ENCODE data around the gene RNMT.
A peak's percentile ranks its signal among the peaks of the same experiment; 100 is the strongest.
"Not testable (repeated sequence)": the region's sequence is repeated elsewhere in the genome, so short reads cannot be mapped to it uniquely, and the experiment has no call there.

The RNMT gene

DNA sequence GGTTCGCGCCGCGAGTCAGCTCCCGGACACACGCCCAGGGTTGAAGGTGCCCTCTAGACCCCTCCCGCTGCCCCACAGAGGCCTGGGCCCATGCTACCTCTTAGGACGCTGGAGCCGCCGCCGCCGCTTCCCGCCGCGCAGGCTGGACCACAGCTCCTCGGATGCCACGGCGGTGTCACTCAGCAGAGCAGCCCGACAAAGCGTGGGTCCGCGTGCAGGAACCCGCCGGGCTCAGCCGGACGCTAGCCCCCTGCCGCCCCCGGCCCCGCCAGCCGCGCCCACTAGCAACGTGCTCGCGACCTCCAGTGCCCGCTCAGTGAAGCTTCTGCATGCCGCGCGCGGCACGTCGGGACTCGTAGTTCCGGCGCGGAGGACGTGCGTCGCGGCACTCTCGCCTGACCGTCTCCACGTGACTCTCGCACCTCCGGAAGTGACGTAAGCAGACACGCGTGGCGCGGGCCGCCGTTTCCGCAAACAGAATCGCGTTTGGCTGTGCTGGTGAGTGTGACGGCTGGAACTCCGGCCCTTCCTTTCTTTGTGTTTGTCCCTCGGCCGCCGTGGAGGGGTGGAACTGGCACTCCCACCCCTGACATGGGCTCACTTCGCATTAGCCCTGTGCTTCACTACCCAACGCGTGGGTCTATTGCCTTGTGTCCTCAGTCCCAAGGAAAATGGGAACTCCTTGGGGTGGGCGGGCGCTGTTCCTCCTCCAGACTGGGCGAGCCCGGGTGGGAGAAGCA lies at the start of gene RNMT, which contains the start of gene FAM210A:
RNMT (plus strand) TSS at position 442 of the 740 bp plus-strand sequence. CDS start 4,845 bp downstream, outside the sequence.
FAM210A (minus strand) TSS at position 327 of the 740 bp plus-strand sequence. CDS start 44,481 bp downstream, outside the sequence.
- DNase-seq, result peak; percentile 94 to 95

DNA sequence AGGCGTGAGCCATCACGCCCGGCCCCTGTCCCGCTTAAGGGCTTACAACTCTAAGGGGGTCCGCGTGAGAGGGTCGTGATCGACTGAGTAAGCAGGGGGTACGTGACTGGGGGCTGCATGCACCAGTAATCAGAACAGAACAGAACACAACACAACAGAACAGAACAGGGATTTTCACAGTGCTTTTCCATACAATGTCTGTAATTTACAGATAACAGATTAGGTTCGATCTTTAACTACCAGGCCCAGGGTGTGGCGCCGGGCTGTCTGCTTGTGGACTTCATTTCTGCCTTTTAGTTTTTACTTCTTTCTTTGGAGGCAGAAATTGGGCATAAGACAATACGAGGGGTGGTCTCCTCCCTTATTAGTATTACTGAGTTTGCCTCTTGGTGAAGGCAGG lies 49.1 kb upstream of the RNMT start:
- DNase-seq, result not testable (repeated sequence)

DNA sequence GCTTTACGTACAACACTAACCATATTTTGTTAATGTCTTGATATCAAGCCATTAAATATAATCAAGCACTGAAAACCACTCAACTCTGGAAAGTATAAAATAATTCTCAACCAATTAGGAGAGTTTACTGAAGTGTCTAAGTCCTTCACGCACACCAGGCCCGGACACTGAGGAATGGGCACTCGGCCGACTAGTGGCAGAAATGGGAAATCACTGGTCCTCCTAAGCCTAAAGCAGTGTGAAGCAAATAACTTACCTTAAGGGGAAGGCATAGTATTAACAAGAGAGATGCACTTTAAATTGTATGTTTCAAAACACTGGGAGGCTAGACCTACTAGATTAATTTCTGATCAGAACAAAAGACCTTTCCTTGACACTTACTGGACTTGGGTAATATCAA lies 45.9 kb upstream of the RNMT start:
- DNase-seq, result no peak

DNA sequence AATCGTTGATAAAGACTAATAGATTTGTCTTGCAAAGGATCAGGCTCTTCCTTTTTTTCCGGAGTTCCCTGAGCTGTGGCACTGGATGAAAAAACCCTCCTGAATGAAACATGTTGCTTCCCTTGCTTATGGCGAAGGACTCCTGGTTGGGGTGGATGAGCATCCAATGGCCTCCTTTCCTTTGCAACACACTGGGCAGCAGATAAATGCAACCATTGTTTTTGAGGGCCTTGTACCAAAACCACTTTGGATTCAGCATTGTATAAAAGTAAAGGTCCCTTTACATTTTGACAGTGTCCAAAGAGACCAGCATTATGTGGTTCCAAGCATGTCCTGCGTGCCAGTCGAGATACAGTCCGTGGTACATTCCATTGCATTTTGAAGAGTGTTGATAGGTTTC lies 44.8 kb upstream of the RNMT start:
- DNase-seq, result no peak

DNA sequence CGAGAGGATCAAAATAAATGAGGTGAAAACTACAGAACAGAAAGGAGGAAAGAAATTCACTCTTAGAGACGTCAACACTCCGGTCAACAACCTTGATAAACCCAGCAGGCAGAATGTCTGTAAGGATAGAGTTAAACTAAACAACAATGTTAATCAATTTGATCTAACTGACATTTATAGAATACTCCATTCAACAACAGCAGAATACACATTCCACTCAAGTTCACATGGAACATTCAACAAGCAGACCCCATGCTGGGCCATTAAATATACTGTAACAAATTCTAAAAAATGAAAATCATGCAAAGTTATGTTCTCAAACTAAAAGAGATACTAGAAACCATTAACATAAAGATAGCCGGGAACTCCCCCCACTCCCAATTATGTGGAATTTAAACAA lies 41.9 kb upstream of the RNMT start:
- no peak for DNase-seq

DNA sequence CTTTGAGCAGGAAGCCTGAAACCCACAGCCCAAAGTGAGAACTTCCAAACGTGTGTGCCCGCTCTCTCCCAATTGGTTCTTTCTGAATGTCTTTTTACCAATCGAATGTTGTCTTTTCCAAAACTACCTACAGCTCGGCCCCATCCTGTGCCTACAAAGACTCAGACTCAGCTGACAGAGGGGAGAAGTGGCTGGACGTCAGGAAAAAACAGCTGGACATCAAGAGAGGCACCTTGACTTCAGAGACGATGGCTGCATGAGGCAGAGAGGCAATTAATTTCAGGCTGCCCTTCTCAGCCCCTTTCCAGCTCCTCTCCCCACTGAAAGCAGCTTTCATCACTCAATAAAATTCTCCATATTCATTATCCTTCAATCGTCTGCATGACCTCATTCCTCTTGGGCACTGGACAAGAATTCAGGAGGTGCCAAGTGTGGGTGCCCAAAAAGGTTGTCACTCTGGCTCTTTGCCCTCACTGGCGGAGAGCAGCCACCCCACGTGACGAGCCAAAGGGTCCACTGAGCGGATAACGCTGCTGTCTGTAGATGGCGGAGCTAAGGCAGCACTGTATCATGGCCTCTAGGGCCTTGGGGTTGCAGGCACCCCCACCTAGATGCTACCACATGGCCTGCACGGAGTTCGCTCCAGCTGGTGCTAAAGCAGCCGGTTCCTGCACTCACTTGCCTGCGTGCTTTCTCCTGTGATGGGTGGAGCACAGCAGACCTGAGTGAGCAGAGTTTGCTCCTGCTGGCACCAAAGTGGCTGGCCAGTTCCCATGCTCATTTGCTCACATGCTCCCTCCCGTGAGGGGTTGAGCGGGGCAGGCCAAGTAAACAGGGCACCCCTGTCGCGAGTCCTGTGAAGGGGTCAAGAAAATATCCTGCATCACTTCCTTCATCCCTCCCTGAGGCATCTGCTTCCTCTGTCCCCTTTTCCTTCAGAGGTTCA lies 38.0 kb upstream of the RNMT start:
- no peak for DNase-seq

DNA sequence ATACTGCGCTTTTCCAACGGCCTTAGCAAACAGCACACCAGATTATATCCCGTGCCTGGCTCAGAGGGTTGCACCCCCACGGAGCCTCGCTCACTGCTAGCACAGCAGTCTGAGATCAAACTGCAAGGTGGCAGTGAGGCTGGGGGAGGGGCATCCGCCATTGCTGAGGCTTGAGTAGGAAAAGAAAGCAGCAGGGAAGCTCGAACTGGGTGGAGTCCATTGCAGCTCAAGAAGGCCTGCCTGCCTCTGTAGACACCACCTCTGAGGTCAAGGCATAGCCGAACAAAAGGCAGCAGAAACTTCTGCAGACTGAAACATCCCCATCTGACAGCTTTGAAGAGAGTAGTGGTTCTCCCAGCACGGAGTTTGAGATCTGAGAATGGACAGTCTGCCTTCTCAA lies 36.4 kb upstream of the RNMT start:
- not testable (repeated sequence) for DNase-seq

DNA sequence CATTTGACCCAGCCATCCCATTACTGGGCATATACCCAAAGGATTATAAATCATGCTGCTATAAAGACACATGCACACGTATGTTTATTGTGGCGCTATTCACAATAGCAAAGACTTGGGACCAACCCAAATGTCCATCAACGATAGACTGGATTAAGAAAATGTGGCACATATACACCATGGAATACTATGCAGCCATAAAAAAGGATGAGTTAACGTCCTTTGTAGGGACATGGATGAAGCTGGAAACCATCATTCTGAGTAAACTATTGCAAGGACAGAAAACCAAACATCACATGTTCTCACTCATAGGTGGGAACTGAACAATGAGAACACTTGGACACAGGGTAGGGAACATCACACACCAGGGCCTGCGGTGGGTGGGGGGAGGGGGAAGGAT lies 31.1 kb upstream of the RNMT start:
- DNase-seq, result not testable (repeated sequence)

DNA sequence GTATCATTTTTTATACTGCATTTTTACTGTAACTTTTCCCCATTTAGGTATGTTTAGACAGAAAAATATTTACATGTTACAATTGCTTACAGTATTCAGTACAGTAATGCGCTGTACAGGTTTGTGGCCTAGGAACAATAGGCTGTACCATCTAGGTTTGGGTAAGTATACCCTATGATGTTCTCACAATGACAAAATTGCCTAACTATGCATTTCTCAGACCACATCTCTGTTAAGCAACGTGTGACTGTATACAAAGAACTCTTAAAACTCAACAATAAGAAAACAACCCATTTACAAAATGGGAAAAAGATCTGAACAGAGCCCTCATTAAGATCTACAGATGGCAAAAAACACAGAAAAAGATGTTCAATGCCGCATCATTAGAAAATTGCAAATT lies 29.5 kb upstream of the RNMT start:
- no peak for DNase-seq

DNA sequence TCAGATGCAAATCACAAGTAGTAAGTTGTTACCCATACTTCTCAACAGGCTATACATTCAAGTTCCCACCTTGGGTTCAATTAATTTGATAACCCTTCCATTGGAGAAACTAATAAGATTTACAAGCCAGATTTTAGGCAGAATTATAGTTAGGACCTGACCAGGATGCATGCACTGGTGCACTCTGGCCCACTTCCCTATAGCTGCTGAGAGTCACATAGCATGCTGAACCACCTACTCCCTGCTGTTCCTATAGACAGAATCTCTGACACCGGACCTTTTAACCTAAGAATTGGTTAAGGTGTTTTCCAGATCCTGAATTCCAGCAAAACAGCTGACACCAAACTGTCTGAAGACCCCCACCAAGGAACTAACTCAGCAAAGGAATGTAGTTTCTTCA lies 26.3 kb upstream of the RNMT start:
- DNase-seq, result no peak

DNA sequence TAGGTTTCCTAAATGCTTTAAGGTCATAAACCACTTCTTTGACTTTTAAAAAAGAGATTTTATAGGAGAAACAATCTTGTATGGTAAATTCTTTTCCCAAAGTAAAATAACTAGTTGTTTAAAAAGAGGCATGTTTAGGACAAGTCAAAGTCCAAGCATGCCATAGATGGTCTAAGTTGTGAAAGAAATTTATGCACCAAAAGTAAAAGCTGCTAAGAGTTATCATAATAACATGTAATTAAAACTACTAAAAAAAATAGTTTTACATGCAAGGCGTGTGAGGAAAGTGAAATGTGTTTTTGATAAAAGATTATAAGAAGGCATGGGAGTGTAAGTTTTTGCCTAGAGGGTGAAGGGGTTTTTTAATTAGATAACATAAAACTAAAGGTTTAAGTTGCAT lies 22.6 kb upstream of the RNMT start:
- no peak for DNase-seq

DNA sequence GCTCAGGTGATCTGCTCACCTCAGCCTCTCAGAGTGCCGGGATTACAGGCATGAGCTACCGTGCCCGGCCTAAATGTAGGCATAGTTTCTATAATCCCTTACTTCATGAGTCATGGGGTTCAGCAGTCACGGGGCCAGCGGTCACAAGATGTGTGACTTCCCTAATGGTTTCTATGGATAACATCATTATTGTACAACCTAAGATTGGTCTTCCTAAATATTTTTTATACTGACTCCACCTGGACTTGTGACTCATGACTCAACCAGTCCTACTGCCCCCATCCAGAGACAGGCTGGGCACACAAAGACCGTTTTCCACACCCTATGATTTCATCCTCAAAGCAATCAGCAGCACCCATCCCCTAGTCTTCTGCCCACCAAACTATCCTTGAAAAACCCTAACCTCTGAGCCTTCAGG lies 16.1 kb upstream of the RNMT start:
- no peak for DNase-seq

DNA sequence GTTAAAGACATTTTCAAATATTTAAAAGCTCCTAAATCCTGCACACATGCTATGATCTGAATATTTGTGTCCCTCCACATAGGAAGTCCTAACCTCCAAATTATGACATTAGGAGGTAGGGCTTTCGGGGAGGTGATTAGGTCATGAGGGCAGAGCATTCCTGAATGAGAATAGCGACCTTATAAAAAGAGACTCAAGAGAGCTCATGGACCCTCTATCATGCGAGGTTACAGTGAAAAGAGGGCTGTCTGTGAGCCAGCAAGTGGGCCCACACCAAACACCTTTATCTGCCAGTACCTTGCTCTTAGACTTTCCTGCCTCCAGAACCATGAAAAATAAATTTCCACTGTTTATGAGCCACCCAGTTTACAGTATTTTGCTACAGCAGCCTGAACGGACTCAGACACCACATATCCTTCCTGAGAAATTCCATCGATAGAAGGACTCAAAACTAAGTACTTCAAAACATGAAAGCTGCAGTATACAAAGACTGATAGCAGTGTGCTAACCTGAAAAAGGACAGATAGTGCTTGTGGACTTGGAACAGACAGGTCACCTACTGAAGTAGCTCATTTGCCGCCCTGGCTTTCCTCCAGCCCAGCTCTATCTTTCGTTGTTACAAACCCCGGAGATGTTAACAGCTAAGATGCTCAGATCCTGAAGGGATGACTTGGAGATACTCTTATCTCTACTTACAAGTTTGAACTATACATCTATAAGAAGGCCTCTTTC lies 13.9 kb upstream of the RNMT start:
- DNase-seq, result no peak

DNA sequence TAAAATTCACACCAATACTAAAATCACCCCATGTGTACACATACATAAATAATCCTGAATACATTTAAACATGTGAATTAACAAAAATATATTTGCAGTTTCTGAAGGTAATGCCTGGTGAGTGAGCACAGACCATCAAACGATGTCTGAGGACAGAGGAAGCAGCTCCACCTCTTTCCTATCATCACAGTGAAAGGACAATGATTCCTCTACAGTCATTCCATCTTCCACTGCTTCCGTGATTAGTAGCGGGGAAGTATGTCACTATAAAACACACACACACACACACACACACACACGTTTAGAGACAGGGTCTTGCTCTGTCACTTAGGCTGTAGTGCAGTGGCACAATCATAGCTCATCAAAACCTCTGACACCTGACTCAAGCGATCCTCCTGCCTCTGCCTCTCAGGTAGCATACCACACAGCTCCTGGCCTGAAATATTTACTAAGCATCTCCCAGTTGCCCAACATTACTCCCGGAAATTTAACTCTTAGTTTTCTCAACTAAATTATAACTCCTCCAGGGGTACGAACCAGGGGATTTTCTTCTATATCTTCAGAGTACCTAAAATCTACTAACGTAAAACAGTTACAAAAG lies 12.9 kb upstream of the RNMT start:
- DNase-seq, result no peak

DNA sequence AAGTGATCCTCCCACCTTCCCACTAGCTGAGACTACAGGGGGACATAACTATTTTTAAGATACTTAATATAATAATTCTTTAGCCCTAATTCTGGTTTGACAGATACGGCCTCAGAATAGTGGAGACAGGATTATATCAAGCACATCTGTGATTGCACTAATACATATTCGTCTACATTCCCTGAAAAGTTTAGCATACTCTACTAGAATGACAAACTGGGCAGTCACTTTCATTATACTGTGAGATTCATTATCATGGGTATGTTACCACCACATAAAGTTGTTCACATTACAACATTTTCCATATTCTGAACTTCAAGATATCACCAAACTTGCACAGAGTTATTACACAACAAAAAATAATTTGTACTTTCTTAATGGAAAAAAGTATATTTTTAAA lies 11.1 kb upstream of the RNMT start:
- DNase-seq, result no peak

DNA sequence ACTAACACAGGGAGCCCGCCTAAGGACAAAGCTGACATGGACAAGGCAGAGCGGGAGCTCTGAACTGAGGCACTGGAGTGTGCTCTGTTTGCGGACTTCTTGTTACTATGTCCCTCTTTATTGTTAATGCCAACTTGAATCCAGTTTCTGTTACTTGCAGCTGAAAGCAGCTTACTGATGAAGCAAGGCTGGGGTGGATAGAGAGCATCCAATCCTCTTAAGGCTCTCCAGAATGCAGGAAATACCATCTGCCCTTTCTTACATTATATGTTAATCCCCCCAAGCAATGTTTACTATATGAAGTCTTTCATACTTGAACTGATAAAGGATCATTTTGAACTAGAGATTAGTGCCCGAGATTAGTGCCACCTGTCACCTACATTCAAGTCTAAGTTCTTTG lies 9.6 kb upstream of the RNMT start:
- DNase-seq, result no peak

DNA sequence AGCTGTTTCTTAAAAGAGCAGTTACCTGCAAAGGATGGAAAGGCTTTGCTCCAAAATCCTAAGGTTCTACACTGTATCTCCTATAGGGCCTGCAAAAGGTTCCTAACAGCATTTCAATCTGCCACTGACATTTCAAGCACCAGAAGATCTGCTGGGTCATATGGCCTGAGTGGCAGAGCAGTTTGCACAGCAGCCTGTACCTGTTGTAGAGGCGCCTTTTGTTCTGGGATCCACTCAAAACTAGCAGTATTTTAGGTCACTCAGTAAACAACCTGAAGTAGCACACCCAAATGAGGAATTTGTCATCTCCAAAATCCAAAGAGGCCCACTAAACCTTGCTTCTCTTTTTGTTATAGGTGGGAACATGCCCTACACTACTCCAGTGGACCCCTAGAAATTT lies 6.3 kb upstream of the RNMT start:
- no peak for DNase-seq

DNA sequence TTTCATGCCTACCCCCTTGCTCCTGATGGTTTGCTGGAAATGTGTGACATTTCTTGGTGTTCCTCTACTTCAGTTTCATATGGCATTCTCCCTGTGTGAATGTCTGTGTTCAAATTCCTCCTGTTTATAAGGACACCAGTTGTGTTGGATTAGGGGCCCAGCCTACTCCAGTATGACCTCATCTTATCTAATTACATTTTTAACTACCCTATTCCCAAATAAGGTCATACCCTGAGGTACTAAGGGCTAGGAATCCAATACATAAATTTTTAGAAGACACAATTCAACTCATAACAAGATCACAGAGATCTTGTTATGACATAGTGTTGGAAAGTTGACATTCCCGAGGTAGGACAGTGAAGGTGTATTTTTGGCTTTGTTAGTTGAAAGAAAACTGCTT lies 5.6 kb upstream of the RNMT start:
- DNase-seq, result no peak

DNA sequence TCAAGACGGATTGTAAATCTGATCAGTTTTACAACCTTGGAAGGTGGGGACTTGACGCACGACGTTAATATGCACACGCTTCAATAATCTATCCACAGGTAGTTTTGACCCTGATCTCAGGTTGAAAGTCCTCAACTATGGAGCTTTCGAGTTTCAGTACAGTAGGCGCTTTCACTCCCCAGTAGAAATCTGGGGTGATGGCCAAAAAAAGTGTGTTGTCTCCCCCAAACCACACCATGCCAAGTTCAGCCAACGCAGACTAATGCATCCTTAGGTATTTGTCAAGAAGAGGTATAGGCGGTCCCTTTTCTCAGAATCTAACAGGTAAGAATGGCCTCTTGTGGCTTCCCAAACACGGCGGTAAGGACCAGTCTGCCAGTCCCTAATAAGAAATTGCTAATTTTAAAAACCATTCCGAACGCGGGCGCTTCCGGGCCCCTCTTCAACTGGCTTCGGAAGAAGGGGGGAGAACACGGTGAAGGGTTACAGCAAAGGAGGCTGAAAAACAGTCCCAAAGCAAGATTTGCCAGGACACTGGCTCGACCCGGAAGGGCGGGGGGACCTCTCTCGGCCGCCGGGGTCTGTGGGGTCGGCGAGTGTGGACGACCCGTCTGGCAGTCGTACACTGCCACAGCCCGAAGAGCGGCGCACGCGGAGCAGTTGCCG lies 774 bp upstream of the RNMT start:
- no peak for DNase-seq

DNA sequence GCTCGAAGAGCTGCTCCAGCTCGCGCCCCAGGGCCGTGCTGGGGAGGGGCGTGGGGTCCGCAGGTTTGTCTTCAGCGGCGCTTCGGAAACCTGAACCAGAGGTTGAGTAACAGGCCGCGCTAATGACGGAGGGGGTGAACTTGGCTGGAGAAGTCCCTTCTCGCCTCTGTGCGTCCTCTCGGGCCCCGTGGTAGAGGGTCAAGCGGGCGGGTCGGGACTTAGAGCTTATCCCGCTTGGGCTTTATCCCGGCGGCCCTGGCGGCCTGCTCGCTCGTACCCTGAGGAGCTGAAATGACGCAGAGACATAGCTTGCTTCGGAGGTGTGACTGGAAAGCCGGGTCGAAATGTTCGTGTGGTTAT lies 479 bp downstream of the RNMT start:
- DNase-seq, result no peak

DNA sequence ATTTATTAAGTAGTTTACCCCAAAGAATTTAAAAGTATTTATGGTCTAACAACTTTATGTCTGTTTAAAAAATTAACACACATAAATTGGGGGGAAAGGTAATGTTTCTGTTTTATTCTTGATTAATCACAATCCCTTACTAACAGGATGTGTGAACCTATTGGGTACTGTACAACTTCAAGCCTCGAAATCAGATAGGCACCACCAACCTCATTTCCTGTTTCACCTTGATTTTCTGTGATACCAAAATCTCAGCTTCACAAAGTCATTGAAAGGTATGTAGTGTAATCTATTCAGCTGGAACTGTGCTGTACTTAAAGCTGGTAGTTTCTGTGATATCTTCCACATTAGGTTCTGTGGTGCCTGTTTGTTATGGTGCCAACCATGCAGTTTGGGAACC lies 4.0 kb downstream of the RNMT start:
- DNase-seq, result no peak

DNA sequence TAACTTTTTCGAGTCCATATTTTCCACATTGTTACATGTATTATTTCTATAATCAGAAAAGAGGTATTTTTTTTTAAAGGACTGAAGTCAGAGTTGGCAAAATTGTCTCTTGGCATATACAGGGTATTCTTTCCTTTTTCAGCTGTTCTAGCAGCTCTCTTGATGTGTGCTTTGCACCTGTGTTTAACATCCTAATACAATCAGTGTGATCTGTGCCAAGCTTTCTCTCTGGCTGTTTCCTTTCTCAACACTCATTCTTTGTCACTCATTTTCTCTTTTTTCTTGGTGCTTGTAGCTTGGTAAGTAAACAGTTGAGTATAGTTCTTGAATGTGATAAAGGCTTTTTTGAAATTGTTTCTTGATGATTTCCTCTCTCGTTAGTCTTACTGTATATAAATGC lies 9.2 kb downstream of the RNMT start:
- no peak for DNase-seq
